K562 (cell line): ENCODE data around the gene PPP1R16B. TPM values are rescaled to one million over a fixed set of nuclear protein-coding genes. Genes with fewer than 3 reads are reported as not detected.

Experiments used
- ATAC-seq: fragments of 200-7000 bp; cut with Tn5 transposase; 3 replicates; pipeline ENCODE4 v1.9.1; 2020; ENCODE audit warnings: moderate library complexity
- BruUV-seq: library from RNA; stranded (reverse); fragments of 400-500 nt; replicated peaks from 2 replicates; lab custom pipeline; 2021; lab: Mats Ljungman, UMichigan
- CTCF ChIA-PET: fragments of 300-600 bp; formaldehyde crosslinking; extraction: SDS; loops from one replicate; lab custom pipeline; 2021; ENCODE audit warnings: low intra/inter-chr PET ratio; lab: Yijun Ruan, JAX
- POLR2A ChIA-PET: fragments of 300-600, 350-650 bp; sonication (Branson Sonifier 250); formaldehyde crosslinking; extraction: SDS; loops from one replicate; lab custom pipeline; 2021; ENCODE audit warnings: antibody characterized with exemption, inconsistent platforms; lab: Yijun Ruan, JAX
- DNase-seq, 4 experiments: peaks; one replicate each; pipeline versions ENCODE4 v3.0.0 to v3.0.0-alpha.2; 2011 to 2018; ENCODE audit warnings: low spot score in 3 of 4, mixed read lengths in 3 of 4; ENCODE audit errors: extremely low read depth in 1 of 4
- FAIRE-seq: peaks from 2 replicates; lab custom pipeline; 2011; peaks lifted over from hg19 to GRCh38; lab: Jason Lieb, UNC
- H2AFZ ChIP-seq: 2 replicates; pipeline ENCODE4 v1.6.0; 2011; ENCODE audit warnings: low read depth, low read length, control low read depth, inconsistent platforms
- H3K27ac ChIP-seq: fragments of 200-600 bp; 3 replicates; pipeline ENCODE4 v1.8.0; 2011; ENCODE audit warnings: low read depth, mild to moderate bottlenecking, control low read depth, inconsistent platforms, low read length, moderate library complexity, mixed read lengths; ENCODE audit errors: extremely low read depth
- H3K27me3 ChIP-seq, 2 experiments: fragments of 300-600 bp in 1 of 2; 2 replicates in 1 of 2; 3 replicates in 1 of 2; pipeline versions ENCODE4 v1.6.0 to v1.8.0; 2011; ENCODE audit warnings: inconsistent platforms in 2 of 2, low read length in 2 of 2, mild to moderate bottlenecking in 1 of 2, mixed read lengths in 1 of 2, moderate library complexity in 1 of 2; ENCODE audit not compliant: control insufficient read depth in 2 of 2, insufficient read depth in 2 of 2
- H3K36me3 ChIP-seq: fragments of 300-600 bp; 3 replicates; pipeline ENCODE4 v1.8.0; 2011; ENCODE audit warnings: mild to moderate bottlenecking, low read length, inconsistent platforms; ENCODE audit not compliant: control insufficient read depth, insufficient read depth
- H3K4me1 ChIP-seq, 2 experiments: fragments of 200-600 bp in 1 of 2; replicated peaks in 1 of 2; 2 replicates in 1 of 2; 3 replicates in 1 of 2; pipeline versions ENCODE4 v1.5.1 to v1.8.0; 2011; ENCODE audit warnings: inconsistent platforms in 2 of 2, low read length in 2 of 2, mild to moderate bottlenecking in 1 of 2, mixed read lengths in 1 of 2, moderate library complexity in 1 of 2; ENCODE audit not compliant: control insufficient read depth in 2 of 2, insufficient read depth in 2 of 2
- H3K4me2 ChIP-seq: 2 replicates; pipeline ENCODE4 v1.6.1; 2011; ENCODE audit warnings: low read length, control low read depth, inconsistent platforms, mixed read lengths; ENCODE audit not compliant: insufficient read depth
- H3K4me3 ChIP-seq: fragments of 200-600 bp; sonication (generic), shearing (Covaris generic); 2 replicates; pipeline ENCODE4 v1.5.1; 2016; ENCODE audit warnings: control low read depth, inconsistent platforms
- H3K79me2 ChIP-seq: fragments of 200-600 bp; 3 replicates; pipeline ENCODE4 v1.8.0; 2011; ENCODE audit warnings: low read length, inconsistent platforms; ENCODE audit not compliant: control insufficient read depth, insufficient read depth
- H3K9ac ChIP-seq, 2 experiments: 2 replicates each; pipeline versions ENCODE4 v1.6.0 to v1.6.1; 2011; ENCODE audit warnings: low read depth in 2 of 2, low read length in 2 of 2, control low read depth in 1 of 2, inconsistent platforms in 1 of 2, mild to moderate bottlenecking in 1 of 2, mixed read lengths in 1 of 2; ENCODE audit not compliant: insufficient read depth in 1 of 2
- H3K9me1 ChIP-seq: one replicate; pipeline ENCODE4 v1.6.0; 2011; ENCODE audit warnings: inconsistent platforms, mild to moderate bottlenecking, low read length, moderate library complexity; ENCODE audit not compliant: control insufficient read depth, insufficient read depth
- H3K9me3 ChIP-seq: replicated peaks from 2 replicates; pipeline ENCODE4 v1.5.1; 2011; ENCODE audit warnings: low read depth, low read length, inconsistent platforms; ENCODE audit not compliant: control insufficient read depth, insufficient read depth
- H4K20me1 ChIP-seq: replicated peaks from 2 replicates; pipeline ENCODE4 v1.6.1; 2011; ENCODE audit warnings: low read length, inconsistent platforms, mixed read lengths; ENCODE audit not compliant: control insufficient read depth, insufficient read depth
- HMG20B ChIP-seq: fragments of 250-450 bp; sonication (Bioruptor Pico); IDR thresholded peaks from 2 replicates; pipeline ENCODE4 v1.5.0; 2021; ENCODE audit warnings: mild to moderate bottlenecking
- MAX ChIP-seq: sonication (generic); formaldehyde crosslinking; IDR thresholded peaks from 2 replicates; pipeline ENCODE4 v1.9.0; 2022; ENCODE audit warnings: mild to moderate bottlenecking, missing genetic modification reagents
- MCM5 ChIP-seq: fragments of 450-650 bp; IDR thresholded peaks from 2 replicates; pipeline ENCODE4 v1.6.1; 2016; ENCODE audit warnings: low read depth
- TRIM24 ChIP-seq, 2 experiments: fragments of 450-650 bp; IDR thresholded peaks; 2 replicates each; pipeline ENCODE4 v1.6.1; 2016
- WHSC1 ChIP-seq: IDR thresholded peaks from one replicate; pipeline ENCODE4 v1.6.1; 2012; ENCODE audit warnings: low read length, control low read depth, inconsistent platforms
- YY1 ChIP-seq, 3 experiments: IDR thresholded peaks; 2 replicates each; pipeline ENCODE4 v1.6.1; 2011; ENCODE audit warnings: low read length in 2 of 3, mild to moderate bottlenecking in 2 of 3, moderate library complexity in 2 of 3, borderline replicate concordance in 1 of 3, control low read depth in 1 of 3, low read depth in 1 of 3; ENCODE audit not compliant: insufficient read depth in 3 of 3, insufficient replicate concordance in 2 of 3, control insufficient read depth in 1 of 3, insufficient read length in 1 of 3; ENCODE audit errors: extremely low read depth in 1 of 3
- ZKSCAN3 ChIP-seq: fragments of 250-450 bp; sonication (Bioruptor Pico); IDR thresholded peaks from 2 replicates; pipeline ENCODE4 v1.4.0; 2020
- WGBS: fragments of 100-300 bp; shearing (Covaris generic); methylation state at CpG from one replicate; pipeline ENCODE4 v1.1.6; 2016; ENCODE audit warnings: low coverage, mixed read lengths; ENCODE audit not compliant: insufficient coverage; ENCODE audit errors: missing lambda C conversion rate; 5-methylcytosine and 5-hydroxymethylcytosine counted together
- in situ Hi-C: fragments of 300-500 bp; cut with MboI; formaldehyde crosslinking; loops from 4 replicates; pipeline ENCODE4 v1.15.0; 2018; ENCODE audit warnings: inconsistent platforms, mixed read lengths
- intact Hi-C: fragments of 100-400 bp; cut with micrococcal nuclease; formaldehyde crosslinking; loops from 2 replicates; pipeline ENCODE4 v1.14.2; 2022
- polyA plus RNA-seq, 8 experiments: library from polyadenylated mRNA; depleted of rRNA in 4 of 8; stranded (reverse) in 5 of 8; unstranded in 3 of 8; fragments of >200 nt; fragmentation: Nextera tagmentation in 2 of 8; fragmentation: Illumina TruSeq in 1 of 8; extraction: Ambion mirVana in 2 of 8; extraction: Trizol in 1 of 8; gene quantifications; 2 replicates each; pipeline versions ENCODE4 v1.2.1 to v1.2.3, GENCODE V29; 2011 to 2014; ENCODE audit warnings: inconsistent platforms in 1 of 8, missing spikeins in 1 of 8
- total RNA-seq, 7 experiments: library from RNA; depleted of rRNA in 6 of 7; stranded (reverse); fragments of >200 nt in 6 of 7; fragmentation: Illumina TruSeq in 2 of 7; extraction: Trizol in 2 of 7; gene quantifications; 2 replicates each; pipeline versions ENCODE4 v1.2.1 to v1.2.3, GENCODE V29; 2011 to 2021; ENCODE audit warnings: low replicate concordance in 1 of 7

The PPP1R16B gene
- total and polyA plus RNA-seq, 9 of the 15 experiments (the other 6 are each of a cell fraction or from before 2014, with no cell fraction given) = 1.5 to 11.5 (median 6.8) TPM

GRCh38 chr20:38789503-38790199 lies 15.8 kb upstream of the PPP1R16B start:
- Histone ChIP-seq H3K27me3 (no peaks in the 10 kb centered on the region), H3K4me1 (no peaks in the 10 kb centered on the region), H3K27ac (no peak overlapping the region), H3K4me3 (no peak overlapping the region), H3K4me2 (no peak overlapping the region), H4K20me1 (no peaks in the 10 kb centered on the region), H3K9ac (no peak overlapping the region), H3K9me1 (no peaks in the 10 kb centered on the region), H3K9me3 (no peaks in the 10 kb centered on the region), H3K79me2 (no peaks in the 10 kb centered on the region), H2AFZ (no peak overlapping the region), H3K36me3 (no peaks in the 10 kb centered on the region)
- ATAC-seq (peak; percentile 30), FAIRE-seq (no peak), DNase-seq (no peak)
- ChIA-PET CTCF (interaction anchor here (1.5 kb wide), 1 partner anchor 144 kb away, joined by 8 read pairs; no protein-coding TSS in a partner anchor), POLR2A (interaction anchor here (0.5 to 0.6 kb wide), 2 partner anchors 66 to 260 kb away, joined by 3 read pairs; no protein-coding TSS in a partner anchor)
- no TSS peak for BruUV-seq
- TF ChIP-seq MAX = 0 out of 2 replicates have a peak, but pooled peaks have one; percentile 11
- TF ChIP-seq MCM5 = no peak
- TF ChIP-seq HMG20B = no peak
- TF ChIP-seq WHSC1 = no peak
- TF ChIP-seq ZKSCAN3 = peak; percentile 99
- peak in 1 of 2 experiments; percentile 56; a peak in 1 of 4 replicates for TF ChIP-seq TRIM24 (IDR thresholded peaks at IDR 0.05)
- TF ChIP-seq YY1 (IDR thresholded peaks at IDR 0.05; ENCODE audit: borderline replicate concordance in 1 of 3, control insufficient read depth in 1 of 3, extremely low read depth in 1 of 3, insufficient read depth in 3 of 3, insufficient read length in 1 of 3, insufficient replicate concordance in 2 of 3, low read depth in 1 of 3, low read length in 2 of 3) = peak in 1 of 3 experiments; percentile 76
- in situ Hi-C loops (no loop called here), intact Hi-C loops (loop anchor here (1.0 to 5.0 kb wide), 2 partner anchors 103 to 143 kb away; no protein-coding TSS in a partner anchor)
- WGBS = 25% methylated on average over 7 of the region's 7 CpGs
